HG02981 (cell line): ENCODE measurements around the gene MTMR1.

Experiments
- ATAC-seq: cut with Tn5 transposase; IDR thresholded peaks from one replicate; pipeline ENCODE4 v1.9.1; 2021; ENCODE audit warnings: mild to moderate bottlenecking, moderate library complexity; ENCODE audit not compliant: unreplicated experiment

Gene MTMR1

GRCh38 chrX:150692831-150693724 lies at the start of gene MTMR1:
Gene MTMR1, plus strand, starts transcription at chrX:150693396. Its CDS starts 135 bp downstream, at chrX:150693531.
- peak; percentile 34 for ATAC-seq

DNA sequence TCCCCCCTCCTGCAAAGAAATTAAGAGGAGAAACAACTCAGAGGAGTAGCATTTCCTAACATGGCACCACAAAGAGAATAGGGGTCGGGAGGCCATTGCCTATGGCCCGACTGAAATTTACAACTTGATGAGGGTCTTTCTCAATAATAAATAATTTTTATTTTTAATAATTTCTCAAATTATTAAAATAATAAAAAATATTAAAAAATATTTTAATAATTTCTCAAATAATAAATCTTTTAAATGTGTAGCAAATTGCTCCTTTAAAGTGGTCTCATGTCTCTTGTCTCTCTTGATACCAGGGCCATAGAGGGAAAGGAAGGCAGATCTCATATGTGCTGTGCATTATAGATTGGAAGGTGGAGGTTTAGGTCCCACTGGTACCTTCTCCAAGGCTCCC lies 49.2 kb upstream of the MTMR1 start:
- ATAC-seq = no peak

DNA sequence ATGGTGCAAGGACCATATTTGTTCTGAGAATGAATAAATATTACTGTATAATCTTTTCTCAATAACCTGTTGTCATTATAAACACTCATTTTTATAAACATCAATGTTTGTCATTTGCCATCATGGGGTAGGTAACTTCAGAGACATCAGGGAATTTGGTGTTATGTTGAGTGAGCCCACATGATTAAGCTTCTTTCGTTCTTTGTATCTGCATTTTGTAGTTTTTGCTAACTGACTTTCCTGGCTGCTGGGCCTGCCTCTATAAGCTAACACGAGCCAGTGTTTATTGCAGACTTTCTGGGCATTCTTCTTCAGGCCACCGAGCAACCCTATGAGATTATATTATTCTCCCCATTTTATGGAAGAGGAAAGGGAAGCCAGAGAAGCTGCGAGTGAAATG lies 48.8 kb upstream of the MTMR1 start:
- ATAC-seq = no peak

- no peak for ATAC-seq
These were observed 45.9 kb upstream of the MTMR1 start for GRCh38 chrX:150647331-150647730.

DNA sequence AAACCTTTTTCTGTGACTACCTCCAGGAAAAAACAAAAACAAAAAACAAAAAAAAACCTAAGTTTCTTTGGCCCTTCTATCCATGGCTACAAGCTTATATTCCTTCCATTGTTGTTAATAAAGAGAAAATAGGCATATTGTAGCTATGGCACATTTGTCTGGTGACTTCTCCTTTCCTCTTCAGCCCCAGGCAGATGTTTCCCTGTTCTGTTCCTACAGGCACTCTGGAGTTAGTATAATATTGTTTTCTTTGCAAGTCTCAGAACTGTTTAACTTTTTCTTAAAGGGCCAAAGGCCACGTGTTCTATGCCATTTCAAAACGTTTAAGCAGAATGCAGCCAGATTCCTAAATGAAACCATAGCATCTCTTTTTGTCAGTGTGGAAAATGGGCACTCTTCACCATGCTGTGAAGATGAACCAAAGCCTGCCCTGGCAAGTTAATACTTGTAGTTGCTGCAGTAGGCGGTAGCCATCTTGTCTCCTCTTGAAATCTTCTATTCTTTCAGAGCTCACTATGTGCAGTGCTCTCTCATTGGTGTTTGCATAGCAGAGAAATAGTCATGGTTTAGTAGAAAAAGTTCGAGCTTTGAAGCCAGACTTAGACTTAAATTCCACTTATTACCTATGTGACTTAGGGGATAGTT lies 44.8 kb upstream of the MTMR1 start:
- no peak for ATAC-seq

- ATAC-seq = no peak
These were observed 43.9 kb upstream of the MTMR1 start for GRCh38 chrX:150649096-150649870.

- ATAC-seq = no peak
These were observed 41.3 kb upstream of the MTMR1 start for GRCh38 chrX:150651906-150652305.

- ATAC-seq = no peak
These were observed 37.4 kb upstream of the MTMR1 start for GRCh38 chrX:150655788-150656187.

DNA sequence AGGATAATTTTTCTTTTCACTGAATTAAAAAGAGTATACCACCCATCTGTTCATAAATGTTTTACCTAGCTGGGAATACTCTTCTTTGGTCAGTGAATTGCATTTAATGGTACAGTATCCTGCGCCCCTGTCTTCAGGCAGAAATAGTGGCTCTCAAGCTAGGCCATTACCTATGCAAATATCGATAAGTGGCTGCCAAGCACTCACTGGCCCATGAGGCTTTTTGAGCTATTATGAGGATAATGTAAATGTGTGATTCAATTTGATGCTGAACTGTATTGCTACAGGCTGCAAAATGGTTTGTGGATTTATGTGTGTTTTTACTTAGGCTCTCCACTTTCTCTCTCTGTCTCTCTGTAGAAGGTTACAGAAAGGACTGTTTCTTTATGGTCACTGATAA lies 30.1 kb upstream of the MTMR1 start:
- no peak for ATAC-seq

- ATAC-seq = no peak
These were observed 28.9 kb upstream of the MTMR1 start for GRCh38 chrX:150664290-150664689.

GRCh38 chrX:150676221-150676620 lies 17.0 kb upstream of the MTMR1 start:
- ATAC-seq = no peak

DNA sequence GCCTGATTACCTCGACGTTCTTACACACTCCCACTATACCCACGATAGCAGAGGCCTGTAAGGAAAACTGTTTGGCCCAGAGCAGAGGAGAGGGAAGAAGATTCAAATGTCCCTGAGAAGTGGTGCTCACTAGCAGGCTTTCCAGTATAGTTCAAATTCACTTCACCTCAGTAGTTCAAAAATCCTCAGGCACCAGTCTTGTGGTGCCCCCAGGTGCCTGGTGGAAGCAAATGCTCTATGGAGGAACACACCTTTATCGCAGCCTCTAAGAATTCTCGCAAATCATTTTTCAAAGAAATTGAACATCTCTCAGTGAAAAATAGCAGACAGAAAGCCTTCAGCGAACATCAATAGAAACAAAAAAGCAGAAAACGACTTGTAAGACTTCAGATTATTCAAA lies 12.2 kb upstream of the MTMR1 start:
- no peak for ATAC-seq

GRCh38 chrX:150683112-150683511 lies 10.1 kb upstream of the MTMR1 start:
- ATAC-seq = no peak

- ATAC-seq = no peak
These were observed 9.6 kb upstream of the MTMR1 start for GRCh38 chrX:150683536-150684146.

DNA sequence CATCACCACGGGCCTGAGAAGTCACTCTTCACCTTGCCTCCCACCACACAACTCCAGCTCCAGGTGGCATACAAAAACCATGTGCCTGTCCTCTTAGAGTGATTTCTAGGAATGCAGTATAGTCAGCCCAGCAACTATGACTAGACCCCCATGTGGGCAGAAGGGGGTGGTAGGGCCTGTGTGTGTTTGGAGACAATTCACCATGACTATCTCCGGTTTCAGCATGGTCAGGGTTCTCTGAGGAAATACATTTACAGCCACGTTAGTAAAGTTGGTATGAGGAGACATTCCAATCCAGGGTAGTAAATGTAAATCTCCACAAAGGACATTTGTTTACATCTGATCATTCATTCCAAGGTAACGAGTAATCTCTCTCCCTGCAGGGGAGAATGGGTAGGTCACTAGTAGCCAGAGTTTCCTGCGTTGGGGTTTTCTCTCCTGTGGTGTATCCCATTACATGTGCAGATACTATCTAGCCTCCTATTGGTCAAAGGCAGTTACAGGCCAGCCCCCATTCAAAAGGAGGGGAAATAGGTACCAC lies 4.2 kb upstream of the MTMR1 start:
- ATAC-seq = no peak

DNA sequence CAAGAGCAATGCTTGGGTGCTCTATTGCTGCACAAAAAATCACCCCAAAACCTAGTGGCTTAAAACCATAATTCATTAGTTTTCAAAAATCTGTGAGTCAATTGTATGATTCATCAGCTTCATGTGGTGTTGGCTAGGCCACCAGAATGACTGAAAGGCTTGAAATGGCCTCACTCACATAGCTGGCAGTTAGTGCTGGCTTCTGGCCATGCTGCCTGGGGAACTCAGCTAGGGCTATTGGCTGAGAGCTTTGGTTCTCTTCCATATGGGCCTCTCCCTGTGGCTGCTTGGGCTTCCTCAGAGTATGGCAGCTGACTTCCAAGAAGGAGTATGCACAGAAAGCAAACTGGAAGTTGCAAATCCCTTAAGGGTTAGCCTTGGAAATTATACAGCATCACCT lies 3.1 kb upstream of the MTMR1 start:
- ATAC-seq = no peak

DNA sequence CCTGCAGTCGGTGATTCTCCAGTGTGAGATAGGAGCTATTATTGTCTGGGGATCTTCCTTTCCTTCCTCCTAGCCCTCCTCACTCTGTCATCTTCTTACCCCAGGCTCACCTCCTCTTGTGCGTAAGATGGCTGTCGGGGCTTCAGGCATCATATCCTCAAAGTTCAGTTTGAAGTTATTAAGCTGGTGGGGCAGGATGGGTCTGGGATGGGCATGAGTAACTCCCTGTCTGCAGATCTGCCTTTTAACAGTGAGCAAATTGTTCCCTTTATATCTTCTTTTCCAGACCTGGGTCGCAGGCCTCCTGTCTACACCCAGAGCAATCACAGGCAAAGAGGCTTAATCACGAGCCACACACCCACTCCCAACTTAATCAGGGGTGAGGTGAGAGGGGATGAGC lies 900 bp upstream of the MTMR1 start:
- no peak for ATAC-seq

- peak; percentile 66 for ATAC-seq
These were observed 754 bp downstream of the MTMR1 start for GRCh38 chrX:150693725-150694574.

GRCh38 chrX:150694738-150695410 lies 1.7 kb downstream of the MTMR1 start:
- peak; percentile 26 for ATAC-seq
